K562 (cell line): ENCODE results near the gene CDH20. TPM values are rescaled to one million over a fixed set of nuclear protein-coding genes. Genes with fewer than 3 reads are reported as not detected.

Source experiments
- MEF2D ChIP-seq: conservative IDR thresholded peaks from 2 replicates; pipeline ENCODE4 v1.6.1; 2016; ENCODE audit warnings: low read depth, missing genetic modification characterization, missing compliant biosample characterization
- SP1 ChIP-seq: sonication (generic); formaldehyde crosslinking; IDR thresholded peaks from 2 replicates; pipeline ENCODE4 v1.8.1; 2022; ENCODE audit warnings: mild to moderate bottlenecking, missing genetic modification reagents
- TAF1 ChIP-seq: IDR thresholded peaks from 2 replicates; pipeline ENCODE4 v1.6.1; 2011; ENCODE audit warnings: mild to moderate bottlenecking, low read length, moderate library complexity; ENCODE audit not compliant: insufficient read depth, control insufficient read depth, severe bottlenecking; ENCODE audit errors: extremely low read depth
- ZNF282 ChIP-seq: sonication (generic); formaldehyde crosslinking; IDR thresholded peaks from 2 replicates; pipeline ENCODE4 v1.8.1; 2023; ENCODE audit warnings: missing genetic modification reagents
- polyA plus RNA-seq, 8 experiments: library from polyadenylated mRNA; depleted of rRNA in 4 of 8; stranded (reverse) in 5 of 8; unstranded in 3 of 8; fragments of >200 nt; fragmentation: Nextera tagmentation in 2 of 8; fragmentation: Illumina TruSeq in 1 of 8; extraction: Ambion mirVana in 2 of 8; extraction: Trizol in 1 of 8; gene quantifications; 2 replicates each; pipeline versions ENCODE4 v1.2.1 to v1.2.3, GENCODE V29; 2011 to 2014; ENCODE audit warnings: inconsistent platforms in 1 of 8, missing spikeins in 1 of 8
- total RNA-seq, 7 experiments: library from RNA; depleted of rRNA in 6 of 7; stranded (reverse); fragments of >200 nt in 6 of 7; fragmentation: Illumina TruSeq in 2 of 7; extraction: Trizol in 2 of 7; gene quantifications; 2 replicates each; pipeline versions ENCODE4 v1.2.1 to v1.2.3, GENCODE V29; 2011 to 2021; ENCODE audit warnings: low replicate concordance in 1 of 7
- TF ChIP-seq, protein P1 (sequence below): fragments of 250-450 bp; sonication (Bioruptor Pico); IDR thresholded peaks from 2 replicates; pipeline ENCODE4 v1.4.0; 2020
- TF ChIP-seq, protein P2 (sequence below): fragments of 200-800 bp; sonication (Bioruptor generic); IDR thresholded peaks from 2 replicates; pipeline ENCODE4 v1.6.1; 2017; ENCODE audit warnings: missing genetic modification characterization, missing compliant biosample characterization

CDH20 gene
- total and polyA plus RNA-seq, 9 of the 15 experiments (the other 6 are each of a cell fraction or from before 2014, with no cell fraction given): not detected

DNA sequence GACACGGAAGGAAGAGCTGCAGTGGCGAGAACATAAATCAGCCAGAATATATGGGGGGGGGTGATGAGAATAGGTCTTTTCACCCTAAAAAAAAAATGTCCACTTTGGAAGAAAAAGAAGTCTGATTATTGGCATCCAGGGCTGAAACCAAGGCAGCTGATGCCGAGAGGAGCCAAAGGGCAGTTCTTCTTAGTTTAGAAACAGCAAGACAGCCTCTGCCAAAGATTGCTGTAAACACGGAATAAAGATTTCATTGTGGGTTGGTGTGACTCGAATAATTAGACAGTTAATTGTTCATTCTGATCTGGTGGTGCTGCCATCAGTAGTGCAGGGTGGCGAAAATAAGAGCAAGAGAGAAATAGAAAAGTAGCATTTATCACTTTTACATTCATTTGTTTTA is 3.5 kb downstream of the CDH20 start (continued):
- TF ChIP-seq, protein P1, sequence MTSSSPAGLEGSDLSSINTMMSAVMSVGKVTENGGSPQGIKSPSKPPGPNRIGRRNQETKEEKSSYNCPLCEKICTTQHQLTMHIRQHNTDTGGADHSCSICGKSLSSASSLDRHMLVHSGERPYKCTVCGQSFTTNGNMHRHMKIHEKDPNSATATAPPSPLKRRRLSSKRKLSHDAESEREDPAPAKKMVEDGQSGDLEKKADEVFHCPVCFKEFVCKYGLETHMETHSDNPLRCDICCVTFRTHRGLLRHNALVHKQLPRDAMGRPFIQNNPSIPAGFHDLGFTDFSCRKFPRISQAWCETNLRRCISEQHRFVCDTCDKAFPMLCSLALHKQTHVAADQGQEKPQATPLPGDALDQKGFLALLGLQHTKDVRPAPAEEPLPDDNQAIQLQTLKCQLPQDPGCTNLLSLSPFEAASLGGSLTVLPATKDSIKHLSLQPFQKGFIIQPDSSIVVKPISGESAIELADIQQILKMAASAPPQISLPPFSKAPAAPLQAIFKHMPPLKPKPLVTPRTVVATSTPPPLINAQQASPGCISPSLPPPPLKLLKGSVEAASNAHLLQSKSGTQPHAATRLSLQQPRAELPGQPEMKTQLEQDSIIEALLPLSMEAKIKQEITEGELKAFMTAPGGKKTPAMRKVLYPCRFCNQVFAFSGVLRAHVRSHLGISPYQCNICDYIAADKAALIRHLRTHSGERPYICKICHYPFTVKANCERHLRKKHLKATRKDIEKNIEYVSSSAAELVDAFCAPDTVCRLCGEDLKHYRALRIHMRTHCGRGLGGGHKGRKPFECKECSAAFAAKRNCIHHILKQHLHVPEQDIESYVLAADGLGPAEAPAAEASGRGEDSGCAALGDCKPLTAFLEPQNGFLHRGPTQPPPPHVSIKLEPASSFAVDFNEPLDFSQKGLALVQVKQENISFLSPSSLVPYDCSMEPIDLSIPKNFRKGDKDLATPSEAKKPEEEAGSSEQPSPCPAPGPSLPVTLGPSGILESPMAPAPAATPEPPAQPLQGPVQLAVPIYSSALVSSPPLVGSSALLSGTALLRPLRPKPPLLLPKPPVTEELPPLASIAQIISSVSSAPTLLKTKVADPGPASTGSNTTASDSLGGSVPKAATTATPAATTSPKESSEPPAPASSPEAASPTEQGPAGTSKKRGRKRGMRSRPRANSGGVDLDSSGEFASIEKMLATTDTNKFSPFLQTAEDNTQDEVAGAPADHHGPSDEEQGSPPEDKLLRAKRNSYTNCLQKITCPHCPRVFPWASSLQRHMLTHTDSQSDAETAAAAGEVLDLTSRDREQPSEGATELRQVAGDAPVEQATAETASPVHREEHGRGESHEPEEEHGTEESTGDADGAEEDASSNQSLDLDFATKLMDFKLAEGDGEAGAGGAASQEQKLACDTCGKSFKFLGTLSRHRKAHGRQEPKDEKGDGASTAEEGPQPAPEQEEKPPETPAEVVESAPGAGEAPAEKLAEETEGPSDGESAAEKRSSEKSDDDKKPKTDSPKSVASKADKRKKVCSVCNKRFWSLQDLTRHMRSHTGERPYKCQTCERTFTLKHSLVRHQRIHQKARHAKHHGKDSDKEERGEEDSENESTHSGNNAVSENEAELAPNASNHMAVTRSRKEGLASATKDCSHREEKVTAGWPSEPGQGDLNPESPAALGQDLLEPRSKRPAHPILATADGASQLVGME (CRISPR knock-in tag): no peak
- TF ChIP-seq SP1 (CRISPR knock-in tag) (no peak), TAF1 (no peak), ZNF282 (CRISPR knock-in tag) (no peak), MEF2D (tag) (no peak)
- TF ChIP-seq, protein P2, sequence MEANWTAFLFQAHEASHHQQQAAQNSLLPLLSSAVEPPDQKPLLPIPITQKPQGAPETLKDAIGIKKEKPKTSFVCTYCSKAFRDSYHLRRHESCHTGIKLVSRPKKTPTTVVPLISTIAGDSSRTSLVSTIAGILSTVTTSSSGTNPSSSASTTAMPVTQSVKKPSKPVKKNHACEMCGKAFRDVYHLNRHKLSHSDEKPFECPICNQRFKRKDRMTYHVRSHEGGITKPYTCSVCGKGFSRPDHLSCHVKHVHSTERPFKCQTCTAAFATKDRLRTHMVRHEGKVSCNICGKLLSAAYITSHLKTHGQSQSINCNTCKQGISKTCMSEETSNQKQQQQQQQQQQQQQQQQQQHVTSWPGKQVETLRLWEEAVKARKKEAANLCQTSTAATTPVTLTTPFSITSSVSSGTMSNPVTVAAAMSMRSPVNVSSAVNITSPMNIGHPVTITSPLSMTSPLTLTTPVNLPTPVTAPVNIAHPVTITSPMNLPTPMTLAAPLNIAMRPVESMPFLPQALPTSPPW: no peak
